Calu3 (cell line): ENCODE data around the gene HMGB1. TPM values are rescaled to one million over a fixed set of nuclear protein-coding genes. Genes with fewer than 3 reads are reported as not detected.
"Not testable (repeated sequence)": the region's sequence is repeated elsewhere in the genome, so short reads cannot be mapped to it uniquely, and the experiment has no call there.

Source experiments
- BruUV-seq: library from RNA; stranded (reverse); fragments of 400-500 nt; replicated peaks from 2 replicates; lab custom pipeline; 2021; lab: Mats Ljungman, UMichigan
- CTCF ChIA-PET: fragments of 300-600 bp; sonication (Branson Sonifier 250); formaldehyde crosslinking; loops from one replicate; lab custom pipeline; 2022; ENCODE audit warnings: antibody characterized with exemption; lab: Charles Lee
- DNase-seq: peaks from one replicate; pipeline ENCODE4 v3.0.0; 2022
- H3K27ac Mint-ChIP-seq: one replicate; pipeline ENCODE4 v1.8.0; 2022; ENCODE audit warnings: mixed read lengths; ENCODE audit not compliant: unreplicated experiment
- H3K27me3 Mint-ChIP-seq: one replicate; pipeline ENCODE4 v1.8.0; 2022; ENCODE audit warnings: mixed read lengths; ENCODE audit not compliant: unreplicated experiment
- H3K36me3 Mint-ChIP-seq: one replicate; pipeline ENCODE4 v1.8.0; 2022; ENCODE audit warnings: mild to moderate bottlenecking, moderate library complexity, mixed read lengths; ENCODE audit not compliant: insufficient read depth, unreplicated experiment
- H3K4me1 Mint-ChIP-seq: one replicate; pipeline ENCODE4 v1.8.0; 2022; ENCODE audit warnings: mild to moderate bottlenecking, low read depth, mixed read lengths; ENCODE audit not compliant: unreplicated experiment
- H3K4me3 Mint-ChIP-seq: one replicate; pipeline ENCODE4 v1.8.0; 2022; ENCODE audit warnings: mild to moderate bottlenecking, low read depth, moderate library complexity, mixed read lengths; ENCODE audit not compliant: unreplicated experiment
- H3K9me3 Mint-ChIP-seq: one replicate; pipeline ENCODE4 v1.8.0; 2022; ENCODE audit warnings: low read depth, mixed read lengths; ENCODE audit not compliant: unreplicated experiment
- CTCF ChIP-seq: fragments of 200-600 bp; IDR thresholded peaks from one replicate; pipeline ENCODE4 v1.8.0; 2022; ENCODE audit warnings: antibody characterized with exemption; ENCODE audit not compliant: unreplicated experiment
- intact Hi-C: fragments of 100-400 bp; cut with micrococcal nuclease; formaldehyde crosslinking; loops from one replicate; pipeline ENCODE4 v1.10.0; 2022; ENCODE audit not compliant: unreplicated experiment
- total RNA-seq: library from RNA; stranded (reverse); gene quantifications from 2 replicates; pipeline ENCODE4 v1.2.3, GENCODE V29; 2022

The HMGB1 gene
- total RNA-seq, 1 experiment from 2014 or later, result 410 TPM

DNA sequence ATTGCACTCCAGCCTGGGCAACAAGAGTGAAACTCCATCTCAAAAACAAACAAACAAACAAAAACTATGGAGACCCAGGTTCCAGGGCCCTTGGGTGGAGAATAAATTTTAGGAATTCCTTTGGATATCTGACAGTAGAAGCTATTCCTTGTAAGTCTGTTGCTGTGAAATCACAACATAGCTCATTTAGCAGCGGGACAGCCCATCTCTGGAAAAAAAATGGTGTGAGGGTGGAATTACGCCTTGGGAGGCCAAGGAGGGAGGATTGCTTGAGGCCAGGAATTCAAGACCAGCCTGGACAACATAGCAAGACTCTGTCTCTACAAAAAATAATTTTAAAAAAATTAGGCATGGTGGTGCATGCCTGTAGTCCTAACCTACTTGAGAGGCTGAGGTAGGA lies 15.7 kb downstream of the HMGB1 start:
- CTCF ChIA-PET, result no interaction called here
- Mint-ChIP-seq H3K36me3 (no peaks in the 10 kb centered on the region), H3K27ac (no peak overlapping the region), H3K4me1 (no peaks in the 10 kb centered on the region), H3K27me3 (no peaks in the 10 kb centered on the region), H3K9me3 (no peaks in the 10 kb centered on the region), H3K4me3 (no peak overlapping the region)
- no peak for DNase-seq
- TF ChIP-seq CTCF, result no peak
- intact Hi-C loops, result no loop called here
- BruUV-seq, result no TSS peak

DNA sequence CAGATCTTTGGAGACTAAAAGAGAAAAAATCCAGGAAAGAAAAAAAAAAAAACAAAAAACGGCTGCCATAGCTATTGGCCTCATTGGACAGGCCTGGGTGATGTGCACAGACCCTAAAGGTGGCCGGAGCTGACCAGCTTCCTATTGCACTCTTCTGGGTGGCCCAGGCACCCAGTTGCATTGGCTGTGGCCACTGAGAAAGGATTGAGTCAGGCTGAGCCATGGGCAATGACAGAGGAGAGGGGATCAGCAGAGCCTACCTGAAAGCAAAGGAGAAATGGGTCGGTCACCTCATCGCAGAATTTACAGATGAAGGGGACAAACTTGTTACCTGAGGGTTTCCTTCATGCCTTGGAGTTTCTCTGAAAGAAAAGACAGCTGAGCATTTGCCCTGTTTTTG lies 17.3 kb downstream of the HMGB1 start:
- no peaks in the 10 kb centered on the region for H3K27me3 Mint-ChIP-seq
- BruUV-seq, result no TSS peak
- intact Hi-C loops, result no loop called here
- no peak overlapping the region for H3K4me3 Mint-ChIP-seq
- H3K9me3 Mint-ChIP-seq, result no peaks in the 10 kb centered on the region
- no peaks in the 10 kb centered on the region for H3K4me1 Mint-ChIP-seq
- no peak for DNase-seq
- CTCF ChIA-PET, result no interaction called here
- no peaks in the 10 kb centered on the region for H3K36me3 Mint-ChIP-seq
- no peak for TF ChIP-seq CTCF
- H3K27ac Mint-ChIP-seq, result no peak overlapping the region

GRCh38 chr13:30446126-30446500 lies 19.6 kb downstream of the HMGB1 start:
- DNase-seq, result no peak
- H3K4me3 Mint-ChIP-seq, result peak overlapping the region; percentile 65
- CTCF ChIA-PET, result no interaction called here
- H3K27ac Mint-ChIP-seq, result peak overlapping the region; percentile 68
- no peaks in the 10 kb centered on the region for H3K9me3 Mint-ChIP-seq
- H3K36me3 Mint-ChIP-seq, result no peaks in the 10 kb centered on the region
- H3K4me1 Mint-ChIP-seq, result peaks cover 4% of the 10 kb centered on the region
- no peak for TF ChIP-seq CTCF
- no peaks in the 10 kb centered on the region for H3K27me3 Mint-ChIP-seq
- intact Hi-C loops, result no loop called here
- no TSS peak for BruUV-seq

GRCh38 chr13:30443957-30444404 lies 21.8 kb downstream of the HMGB1 start:
- Mint-ChIP-seq H3K4me3 (no peak overlapping the region), H3K4me1 (peaks cover 16% of the 10 kb centered on the region), H3K9me3 (no peaks in the 10 kb centered on the region), H3K36me3 (no peaks in the 10 kb centered on the region), H3K27me3 (no peaks in the 10 kb centered on the region), H3K27ac (no peak overlapping the region)
- DNase-seq, result no peak
- intact Hi-C loops, result no loop called here
- BruUV-seq, result no TSS peak
- TF ChIP-seq CTCF, result no peak
- CTCF ChIA-PET, result no interaction called here

- peaks cover 16% of the 10 kb centered on the region for H3K4me1 Mint-ChIP-seq
- CTCF ChIA-PET, H3K9me3 Mint-ChIP-seq, intact Hi-C loops, H3K4me3 Mint-ChIP-seq, BruUV-seq, H3K27me3 Mint-ChIP-seq, H3K27ac Mint-ChIP-seq, DNase-seq, H3K36me3 Mint-ChIP-seq: not testable (repeated sequence)
These were observed 22.2 kb downstream of the HMGB1 start for GRCh38 chr13:30443491-30443890.
